ENCODE measurements around the gene AKAP13. TPM values are rescaled to one million over a fixed set of nuclear protein-coding genes. Genes with fewer than 3 reads are reported as not detected.
A peak's percentile ranks its signal among the peaks of the same experiment; 100 is the strongest.

Gene AKAP13
- total and polyA plus RNA-seq, 2 of the 8 experiments (the other 6 are each of a cell fraction or from before 2014, with no cell fraction given), result 14.0 to 46.2 TPM

DNA sequence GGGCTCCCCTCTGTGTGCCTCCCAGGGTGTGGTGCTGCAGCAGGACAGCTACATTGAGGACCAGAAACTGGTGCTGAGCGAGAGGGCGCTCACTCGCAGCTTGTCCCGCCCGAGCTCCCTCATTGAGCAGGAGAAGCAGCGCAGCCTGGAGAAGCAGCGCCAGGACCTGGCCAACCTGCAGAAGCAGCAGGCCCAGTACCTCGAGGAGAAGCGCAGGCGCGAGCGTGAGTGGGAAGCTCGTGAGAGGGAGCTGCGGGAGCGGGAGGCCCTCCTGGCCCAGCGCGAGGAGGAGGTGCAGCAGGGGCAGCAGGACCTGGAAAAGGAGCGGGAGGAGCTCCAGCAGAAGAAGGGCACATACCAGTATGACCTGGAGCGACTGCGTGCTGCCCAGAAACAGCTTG, 360.6 kb downstream of the AKAP13 start:
- Histone ChIP-seq H2BK120ac (replicated peaks; ENCODE audit: low read depth, low read length) (no peak overlapping the region), H3K18ac (ENCODE audit: extremely low read depth, low read length) (no peak overlapping the region; the same call in 1 of the 2 replicates), H2BK15ac (ENCODE audit: low read length) (no peak overlapping the region), H2AK5ac (ENCODE audit: low read depth, low read length) (no peak overlapping the region), H3K14ac (ENCODE audit: insufficient read length) (no peak overlapping the region), H3K79me1 (ENCODE audit: low read depth, low read length) (no peaks in the 10 kb centered on the region), H3K36me3 (ENCODE audit: control insufficient read depth in 2 of 4, insufficient read depth in 4 of 4, low read length in 3 of 4) (peaks cover 0 to 31% (median 21%) of the 10 kb centered on the region in 4 experiments; a peak in 7 of 8 replicates), H2BK12ac (ENCODE audit: low read depth, low read length) (no peak overlapping the region), H2BK20ac (ENCODE audit: low read length) (no peak overlapping the region), H3K23me2 (ENCODE audit: low read depth, low read length) (no peaks in the 10 kb centered on the region), H3K4me3 (ENCODE audit: extremely low read depth in 1 of 4, insufficient read depth in 2 of 4, low read depth in 3 of 4, low read length in 4 of 4) (no peak overlapping the region), H3K4me1 (replicated peaks in 1 of 4; ENCODE audit: control insufficient read depth in 3 of 4, insufficient read depth in 4 of 4, low read length in 3 of 4) (peaks cover 0 to 4% (median 0%) of the 10 kb centered on the region in 4 experiments; a peak in 2 of 7 replicates), H3K4ac (replicated peaks; ENCODE audit: insufficient read length, low read depth, low read length) (no peak overlapping the region), H3K23ac (ENCODE audit: insufficient read length) (no peak overlapping the region), H3K9ac (replicated peaks in 1 of 4; ENCODE audit: extremely low read depth in 1 of 4, low read depth in 3 of 4, low read length in 3 of 4) (no peak overlapping the region), H4K20me1 (replicated peaks in 1 of 2; ENCODE audit: control insufficient read depth in 1 of 2, insufficient read depth in 2 of 2, low read length in 2 of 2) (peaks cover 0 to 2% of the 10 kb centered on the region in 2 experiments), H4K8ac (ENCODE audit: extremely low read depth, insufficient read depth, low read length) (no peak overlapping the region; the same call in 1 of the 2 replicates), H3K9me3 (ENCODE audit: insufficient read depth in 2 of 2, low read depth in 1 of 2, low read length in 1 of 2) (no peaks in the 10 kb centered on the region), H3K4me2 (ENCODE audit: insufficient read depth in 1 of 2, low read depth in 2 of 2, low read length in 2 of 2) (no peak overlapping the region), H4K5ac (ENCODE audit: insufficient read length, low read depth, low read length) (no peak overlapping the region), H2BK5ac (ENCODE audit: low read depth, low read length) (no peak overlapping the region), H4K91ac (replicated peaks; ENCODE audit: insufficient read length, low read length) (no peak overlapping the region), H3K79me2 (ENCODE audit: control insufficient read depth in 1 of 2, insufficient read depth in 2 of 2, low read length in 2 of 2) (no peaks in the 10 kb centered on the region), H2AFZ (ENCODE audit: low read length) (no peak overlapping the region), H3K27ac (ENCODE audit: low read depth, low read length) (no peak overlapping the region), H3K56ac (replicated peaks; ENCODE audit: insufficient read length, low read depth, low read length) (no peak overlapping the region), H3K27me3 (replicated peaks in 1 of 4; ENCODE audit: control insufficient read depth in 3 of 4, extremely low read depth in 1 of 4, insufficient read depth in 3 of 4, low read length in 3 of 4) (no peaks in the 10 kb centered on the region)
- ChIA-PET POLR2A (ENCODE audit: partially characterized antibody) (interaction anchor here (1.1 to 1.2 kb wide), 2 partner anchors 9 to 10 kb away, joined by 3 to 4 read pairs; no protein-coding TSS in a partner anchor), CTCF (ENCODE audit: partially characterized antibody) (interaction anchor here (0.7 to 4.4 kb wide), 9 partner anchors 8 to 117 kb away, joined by 3 to 20 read pairs (median 5); no protein-coding TSS in a partner anchor)
- TF ChIP-seq, protein P1, sequence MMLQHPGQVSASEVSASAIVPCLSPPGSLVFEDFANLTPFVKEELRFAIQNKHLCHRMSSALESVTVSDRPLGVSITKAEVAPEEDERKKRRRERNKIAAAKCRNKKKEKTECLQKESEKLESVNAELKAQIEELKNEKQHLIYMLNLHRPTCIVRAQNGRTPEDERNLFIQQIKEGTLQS (IDR thresholded peaks at IDR 0.05; ENCODE audit: insufficient read depth, low read depth, low read length), result no peak
- TF ChIP-seq E2F6 (IDR thresholded peaks at IDR 0.05) (0 out of 2 replicates have a peak, but pooled peaks have one; percentile 31), TCF12 (IDR thresholded peaks at IDR 0.05; ENCODE audit: low read depth, low read length) (no peak), SRF (IDR thresholded peaks at IDR 0.05; ENCODE audit: low read depth, low read length) (no peak), NANOG (IDR thresholded peaks at IDR 0.05; ENCODE audit: insufficient read depth, low read depth, low read length, poor library complexity, severe bottlenecking) (no peak), PHF8 (conservative IDR thresholded peaks at IDR 0.05; ENCODE audit: low read depth, low read length) (no peak)
- no peak for DNase-seq (ENCODE audit: low read depth in 1 of 2, low spot score in 2 of 2)
- 96% methylated on average over 20 of the region's 20 CpGs; no CpG with 5 or more reads in 1 of the 2 experiments for WGBS, 2 experiments (ENCODE audit: extremely low coverage in 1 of 2, insufficient coverage in 1 of 2, insufficient read length in 1 of 2, insufficient replicate concordance in 2 of 2, low coverage in 1 of 2, low lambda C conversion rate in 2 of 2, missing lambda C conversion rate in 1 of 2)
- FAIRE-seq, result no peak

Data from H1 (cell line).